Tibial nerve (tissue), 4 donors: Measurements from ENCODE around the gene UPP1. TPM values are rescaled to one million over a fixed set of nuclear protein-coding genes. Genes with fewer than 3 reads are reported as not detected.

Source experiments
- DNase-seq, 2 donors: peaks; one replicate each; pipeline ENCODE4 v3.0.0-alpha.2; 2019; ENCODE audit warnings: low spot score in 2 of 2
- H3K27ac ChIP-seq, 4 donors: fragments of 200-600 bp; sonication (generic) in 3 of 4; one replicate each; pipeline ENCODE4 v1.5.1; 2017 to 2019; ENCODE audit warnings: mild to moderate bottlenecking in 1 of 4
- H3K27me3 ChIP-seq, 2 donors: fragments of 200-600 bp; sonication (generic) in 1 of 2; one replicate each; pipeline versions ENCODE4 v1.5.1 to v1.6.0; 2017 to 2019
- H3K36me3 ChIP-seq, 3 donors: fragments of 200-600 bp; sonication (generic); one replicate each; pipeline ENCODE4 v1.5.1; 2018 to 2019
- H3K4me1 ChIP-seq, 4 donors: fragments of 200-600 bp; sonication (generic) in 3 of 4; one replicate each; pipeline ENCODE4 v1.5.1; 2017 to 2019
- H3K4me3 ChIP-seq, 4 donors: fragments of 200-600 bp; sonication (generic) in 3 of 4; one replicate each; pipeline ENCODE4 v1.5.1; 2017 to 2019; ENCODE audit warnings: mild to moderate bottlenecking in 1 of 4, moderate library complexity in 1 of 4
- H3K9me3 ChIP-seq, 4 donors: fragments of 200-600 bp; sonication (generic) in 3 of 4; one replicate each; pipeline ENCODE4 v1.5.1; 2017 to 2019
- EP300 ChIP-seq, 2 donors: sonication (generic); formaldehyde crosslinking; IDR thresholded peaks; one replicate each; pipeline ENCODE4 v1.6.1; 2017; ENCODE audit warnings: antibody characterized with exemption in 2 of 2, mild to moderate bottlenecking in 1 of 2
- POLR2A ChIP-seq, 2 donors: fragments of 450-650 bp; IDR thresholded peaks; one replicate each; pipeline ENCODE4 v1.6.1; 2017; ENCODE audit warnings: antibody characterized with exemption in 2 of 2, mild to moderate bottlenecking in 2 of 2, moderate library complexity in 2 of 2
- WGBS, 2 donors: methylation state at CpG; one replicate each; pipeline ENCODE4 v1.1.5; 2018; 5-methylcytosine and 5-hydroxymethylcytosine counted together
- total RNA-seq, 4 donors: library from RNA; depleted of rRNA; stranded (reverse); fragments of >200 nt; gene quantifications; one replicate each; pipeline ENCODE4 v1.1.0, GENCODE V29; 2016
- TF ChIP-seq, protein P1 (sequence below), 5 experiments: fragments of 200-600 bp in 3 of 5; fragments of 450-650 bp in 2 of 5; sonication (generic) in 3 of 5; IDR thresholded peaks; one replicate each; pipeline ENCODE4 v1.5.1; 2016 to 2019; ENCODE audit warnings: antibody characterized with exemption in 5 of 5, mild to moderate bottlenecking in 3 of 5, moderate library complexity in 2 of 5

Gene UPP1
- total RNA-seq, 4 donors from 2014 or later, result 14.2 to 36.9 (median 19.0) TPM

GRCh38 chr7:48148311-48148710 lies 59.2 kb downstream of the UPP1 start:
- no peak for TF ChIP-seq EP300 (IDR thresholded peaks at IDR 0.05)
- TF ChIP-seq POLR2A (IDR thresholded peaks at IDR 0.05), result no peak
- TF ChIP-seq, protein P1, sequence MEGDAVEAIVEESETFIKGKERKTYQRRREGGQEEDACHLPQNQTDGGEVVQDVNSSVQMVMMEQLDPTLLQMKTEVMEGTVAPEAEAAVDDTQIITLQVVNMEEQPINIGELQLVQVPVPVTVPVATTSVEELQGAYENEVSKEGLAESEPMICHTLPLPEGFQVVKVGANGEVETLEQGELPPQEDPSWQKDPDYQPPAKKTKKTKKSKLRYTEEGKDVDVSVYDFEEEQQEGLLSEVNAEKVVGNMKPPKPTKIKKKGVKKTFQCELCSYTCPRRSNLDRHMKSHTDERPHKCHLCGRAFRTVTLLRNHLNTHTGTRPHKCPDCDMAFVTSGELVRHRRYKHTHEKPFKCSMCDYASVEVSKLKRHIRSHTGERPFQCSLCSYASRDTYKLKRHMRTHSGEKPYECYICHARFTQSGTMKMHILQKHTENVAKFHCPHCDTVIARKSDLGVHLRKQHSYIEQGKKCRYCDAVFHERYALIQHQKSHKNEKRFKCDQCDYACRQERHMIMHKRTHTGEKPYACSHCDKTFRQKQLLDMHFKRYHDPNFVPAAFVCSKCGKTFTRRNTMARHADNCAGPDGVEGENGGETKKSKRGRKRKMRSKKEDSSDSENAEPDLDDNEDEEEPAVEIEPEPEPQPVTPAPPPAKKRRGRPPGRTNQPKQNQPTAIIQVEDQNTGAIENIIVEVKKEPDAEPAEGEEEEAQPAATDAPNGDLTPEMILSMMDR (IDR thresholded peaks at IDR 0.05), result no peak
- Histone ChIP-seq H3K27me3 (no peaks in the 10 kb centered on the region), H3K4me3 (no peak overlapping the region), H3K4me1 (no peaks in the 10 kb centered on the region), H3K9me3 (no peaks in the 10 kb centered on the region), H3K27ac (peak overlapping the region in 1 of 4 donors; percentile 40), H3K36me3 (no peaks in the 10 kb centered on the region)
- WGBS, 2 donors, result 94 to 95% methylated on average over 2 of the region's 2 CpGs
- no peak for DNase-seq

DNA sequence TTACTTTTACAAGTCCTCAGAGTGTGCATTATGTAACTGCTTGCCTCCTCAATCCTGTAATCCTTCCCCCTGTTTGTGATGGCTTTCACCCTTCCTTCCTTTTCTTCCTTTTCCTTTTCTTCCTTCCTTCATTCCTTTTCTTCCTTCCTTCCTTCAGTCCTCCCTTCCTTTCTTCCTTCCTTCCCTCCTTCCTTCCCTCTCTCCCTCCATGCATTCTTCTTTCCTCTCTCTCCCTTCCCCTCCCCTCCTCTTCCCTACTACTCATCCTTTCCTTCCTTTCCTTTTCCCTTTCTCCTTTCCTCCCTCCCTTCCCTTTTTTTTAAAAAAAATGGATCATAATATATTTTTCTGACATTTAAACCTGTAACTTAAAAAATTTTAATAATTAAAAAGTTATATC lies 60.0 kb downstream of the UPP1 start:
- H3K36me3 ChIP-seq, result no peaks in the 10 kb centered on the region
- H3K27ac ChIP-seq, result no peak overlapping the region
- no peaks in the 10 kb centered on the region for H3K27me3 ChIP-seq
- TF ChIP-seq, protein P1 (IDR thresholded peaks at IDR 0.05), result no peak
- TF ChIP-seq EP300 (IDR thresholded peaks at IDR 0.05) (no peak), POLR2A (IDR thresholded peaks at IDR 0.05) (no peak)
- H3K9me3 ChIP-seq, result peaks cover 0 to 1% (median 0%) of the 10 kb centered on the region in 4 donors
- H3K4me1 ChIP-seq, result no peaks in the 10 kb centered on the region
- H3K4me3 ChIP-seq, result no peak overlapping the region
- no peak for DNase-seq

GRCh38 chr7:48150086-48150485 lies 61.0 kb downstream of the UPP1 start:
- WGBS, 2 donors, result 70 to 90% methylated on average over 3 of the region's 3 CpGs
- H3K9me3 ChIP-seq, result peaks cover 0 to 11% (median 0%) of the 10 kb centered on the region in 4 donors
- no peak for DNase-seq
- no peak overlapping the region for H3K27ac ChIP-seq
- H3K36me3 ChIP-seq, result no peaks in the 10 kb centered on the region
- H3K4me3 ChIP-seq, result no peak overlapping the region
- H3K4me1 ChIP-seq, result no peaks in the 10 kb centered on the region
- TF ChIP-seq EP300 (IDR thresholded peaks at IDR 0.05) (no peak), POLR2A (IDR thresholded peaks at IDR 0.05) (no peak)
- TF ChIP-seq, protein P1 (IDR thresholded peaks at IDR 0.05), result no peak
- H3K27me3 ChIP-seq, result no peaks in the 10 kb centered on the region

- Histone ChIP-seq H3K9me3 (peaks cover 0 to 14% (median 0%) of the 10 kb centered on the region in 4 donors), H3K27ac (no peak overlapping the region), H3K27me3 (no peaks in the 10 kb centered on the region), H3K4me3 (no peak overlapping the region), H3K4me1 (no peaks in the 10 kb centered on the region), H3K36me3 (no peaks in the 10 kb centered on the region)
- DNase-seq, result no peak
- 86 to 87% methylated on average over 8 of the region's 8 CpGs for WGBS, 2 donors
- TF ChIP-seq POLR2A (IDR thresholded peaks at IDR 0.05) (no peak), EP300 (IDR thresholded peaks at IDR 0.05) (no peak)
- TF ChIP-seq, protein P1 (IDR thresholded peaks at IDR 0.05), result peak in 3 of 5 experiments; percentile 15 to 30 (median 21)
Observed at GRCh38 chr7:48154792-48155413, 65.8 kb downstream of the UPP1 start.

Other genes starting within 250 kb of the UPP1 start
- 1 to 10 TPM in 2 of 4 donors, under 1 TPM in 2; 0.44 to 8.4 (median 0.82) TPM for gene PKD1L1, start 140.8 kb upstream of the UPP1 start, total RNA-seq
- 10 to 100 TPM; 26.2 to 29.4 (median 27.8) TPM for gene HUS1, start 109.7 kb upstream of the UPP1 start, total RNA-seq
- gene SUN3, start 60.2 kb upstream of the UPP1 start, total RNA-seq, result not detected
- gene C7orf57, start 53.7 kb upstream of the UPP1 start, total RNA-seq, result under 1 TPM in 3 of 4 donors, not detected in 1; 0.21 to 0.66 (median 0.60) TPM
- gene ABCA13, start 82.2 kb downstream of the UPP1 start, total RNA-seq, result 1 to 10 TPM in 3 of 4 donors, under 1 TPM in 1; 0.90 to 4.6 (median 3.6) TPM